PC-9 (cell line): ENCODE data around the gene SLC7A11. TPM values are rescaled to one million over a fixed set of nuclear protein-coding genes. Genes with fewer than 3 reads are reported as not detected.
A peak's percentile ranks its signal among the peaks of the same experiment; 100 is the strongest.

Source experiments
- Bru-seq: library from RNA; stranded (reverse); fragments of 400-500 nt; gene quantifications from one replicate; lab custom pipeline; 2021; lab: Mats Ljungman, UMichigan
- BruChase-seq, 2 experiments: library from RNA; stranded (reverse); fragments of 400-500 nt; gene quantifications; one replicate each; lab custom pipeline; 2021; lab: Mats Ljungman, UMichigan
- BruUV-seq: library from RNA; stranded (reverse); fragments of 400-500 nt; replicated peaks from 2 replicates; lab custom pipeline; 2021; lab: Mats Ljungman, UMichigan
- CTCF ChIA-PET: fragments of 300-600 bp; sonication (Branson Sonifier 250); formaldehyde crosslinking; loops from one replicate; lab custom pipeline; 2022; ENCODE audit warnings: antibody characterized with exemption; lab: Charles Lee
- POLR2A ChIA-PET: fragments of 300-600 bp; sonication (Branson Sonifier 250); formaldehyde crosslinking; loops from one replicate; lab custom pipeline; 2022; ENCODE audit warnings: antibody characterized with exemption; ENCODE audit not compliant: unreplicated experiment; lab: Charles Lee
- DNase-seq, 2 experiments: peaks; one replicate each; pipeline versions ENCODE4 v3.0.0 to v3.0.0-alpha.2; 2015 to 2022; ENCODE audit warnings: mixed read lengths in 1 of 2
- H2AFZ ChIP-seq: fragments of 200-600 bp; sonication (generic); 2 replicates; pipeline ENCODE4 v1.8.1; 2017; ENCODE audit warnings: antibody characterized with exemption
- H3F3A ChIP-seq: fragments of 200-600 bp; sonication (generic); 2 replicates; pipeline ENCODE4 v1.8.1; 2017; ENCODE audit warnings: antibody characterized with exemption, mild to moderate bottlenecking, low read depth; ENCODE audit not compliant: insufficient read depth
- H3K27ac ChIP-seq: fragments of 200-600 bp; sonication (generic); 2 replicates; pipeline ENCODE4 v1.6.1; 2016; ENCODE audit warnings: mixed run types
- H3K27me3 ChIP-seq: fragments of 200-600 bp; sonication (generic); 2 replicates; pipeline ENCODE4 v1.6.1; 2016; ENCODE audit warnings: low read depth, mixed run types; ENCODE audit not compliant: insufficient read depth
- H3K36me3 ChIP-seq: fragments of 200-600 bp; sonication (generic); 2 replicates; pipeline ENCODE4 v1.6.1; 2016; ENCODE audit warnings: low read depth, mixed run types
- H3K4me1 ChIP-seq: fragments of 200-600 bp; sonication (generic); replicated peaks from 2 replicates; pipeline ENCODE4 v1.6.1; 2016; ENCODE audit warnings: mixed run types; ENCODE audit not compliant: insufficient read depth
- H3K4me2 ChIP-seq: fragments of 200-600 bp; sonication (generic); 2 replicates; pipeline ENCODE4 v1.6.1; 2017; ENCODE audit warnings: mixed run types
- H3K4me3 ChIP-seq: fragments of 200-600 bp; sonication (generic); 2 replicates; pipeline ENCODE4 v1.6.1; 2016; ENCODE audit warnings: mixed run types
- H3K79me2 ChIP-seq: fragments of 200-600 bp; sonication (generic); 2 replicates; pipeline ENCODE4 v1.6.1; 2017; ENCODE audit warnings: low read depth, mixed run types
- H3K9me2 ChIP-seq: fragments of 200-600 bp; sonication (generic); 2 replicates; pipeline ENCODE4 v1.8.1; 2017; ENCODE audit warnings: mild to moderate bottlenecking; ENCODE audit not compliant: insufficient read depth
- H3K9me3 ChIP-seq: fragments of 200-600 bp; sonication (generic); 2 replicates; pipeline ENCODE4 v1.8.1; 2016; ENCODE audit warnings: low read depth; ENCODE audit not compliant: insufficient read depth
- H4K20me1 ChIP-seq: fragments of 200-600 bp; sonication (generic); 2 replicates; pipeline ENCODE4 v1.8.1; 2017; ENCODE audit not compliant: insufficient read depth
- CTCF ChIP-seq: fragments of 200-600 bp; sonication (generic); conservative IDR thresholded peaks from 2 replicates; pipeline ENCODE4 v1.6.1; 2017; ENCODE audit warnings: mixed run types, antibody characterized with exemption, mild to moderate bottlenecking, moderate library complexity
- EZH2 ChIP-seq: fragments of 200-600 bp; sonication (generic); IDR thresholded peaks from 2 replicates; pipeline ENCODE4 v1.8.0; 2017; ENCODE audit warnings: antibody characterized with exemption, low read depth
- intact Hi-C: fragments of 100-400 bp; cut with micrococcal nuclease; formaldehyde crosslinking; loops from one replicate; pipeline ENCODE4 v1.10.0; 2022; ENCODE audit not compliant: unreplicated experiment
- long read RNA-seq: library from polyadenylated mRNA; stranded (forward); transcript quantifications from one replicate; pipeline ENCODE4 v2.0.0, GENCODE V29; 2022
- total RNA-seq: library from RNA; stranded (reverse); gene quantifications from 2 replicates; pipeline ENCODE4 v1.2.3, GENCODE V29; 2021

The SLC7A11 gene
- total RNA-seq (110 and 187 TPM in 2 replicates), Bru-seq, nascent RNA (percentile 100 among the genes with signal in this experiment), BruChase-seq, experiment 1, labeled RNA remaining after a 2-hour chase (percentile 99 among the genes with signal in this experiment), BruChase-seq, experiment 2, labeled RNA remaining after a 6-hour chase (percentile 98 among the genes with signal in this experiment)
- long read RNA-seq, full-length matches to known transcripts = 45 of 188 reads
- long read RNA-seq, partial matches to known transcripts = 16 of 188 reads
- long read RNA-seq, other reads (novel, unspliced or antisense) = 127 of 188 reads

DNA sequence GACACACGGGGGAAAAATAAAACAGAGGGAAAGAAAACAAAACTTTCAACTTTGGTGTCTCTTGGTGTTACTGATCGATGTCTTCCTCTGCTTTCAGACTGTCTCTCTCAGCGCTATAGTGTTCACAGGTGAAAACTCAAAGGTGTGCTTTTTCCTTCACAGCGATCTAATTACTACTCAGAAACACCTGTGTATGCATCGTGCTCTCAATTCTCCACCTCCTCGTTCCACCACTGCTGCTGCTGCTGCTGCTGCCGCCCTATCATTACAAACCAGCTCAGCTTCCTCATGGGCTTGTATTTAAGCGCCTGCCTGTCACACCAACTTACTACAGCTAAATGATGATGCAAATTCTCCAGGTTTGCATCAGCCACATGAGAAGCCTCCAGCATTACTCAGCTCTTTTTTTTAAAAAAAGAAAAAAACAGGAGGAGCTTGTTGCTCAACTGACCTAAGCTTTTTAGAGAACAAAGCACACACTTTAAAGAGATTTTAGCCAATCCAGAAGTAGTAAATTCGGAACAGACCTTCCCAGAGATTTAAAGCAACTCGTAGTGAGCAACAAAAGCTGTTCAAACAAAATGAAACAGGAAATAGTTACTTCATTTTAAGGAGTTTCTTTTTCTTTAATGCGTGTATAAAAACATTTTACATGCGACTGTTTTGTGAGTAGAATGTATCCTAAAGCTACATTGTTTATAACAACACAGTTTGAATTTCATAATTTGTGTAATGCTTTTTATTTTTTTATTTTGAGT is at the start of gene SLC7A11:
TSS of gene SLC7A11 (minus strand) at position 274 of the 758 bp plus-strand sequence. CDS start 280 bp downstream, outside the sequence.
- H3K4me2 ChIP-seq = peak within 1 kb of the TSS; percentile 85
- peaks cover 22% of the 10 kb centered on the region for H3K36me3 ChIP-seq
- peak within 1 kb of the TSS; percentile 88 for H3K4me3 ChIP-seq
- DNase-seq = peak; percentile 86 to 96
- H3K79me2 ChIP-seq = peaks cover 51% of the 10 kb centered on the region
- H3K9me2 ChIP-seq = no peaks in the 10 kb centered on the region
- TF ChIP-seq CTCF (no peak), EZH2 (no peak)
- peaks cover 7% of the 10 kb centered on the region; the same call in 1 of the 2 replicates for H3K9me3 ChIP-seq
- intact Hi-C loops = loop anchor here (1.0 to 2.0 kb wide), 4 partner anchors 17 to 335 kb away; no protein-coding TSS in a partner anchor
- H3K27me3 ChIP-seq = no peaks in the 10 kb centered on the region
- H3F3A ChIP-seq = peaks cover 34% of the 10 kb centered on the region
- CTCF ChIA-PET = interaction anchor here (1.3 kb wide), 1 partner anchor 253 kb away, joined by 4 read pairs; no protein-coding TSS in a partner anchor
- H4K20me1 ChIP-seq = no peaks in the 10 kb centered on the region; the same call in 1 of the 2 replicates
- POLR2A ChIA-PET = interaction anchor here (0.6 to 1.1 kb wide), 12 partner anchors 9 to 935 kb away, joined by 3 to 7 read pairs (median 4); partner anchors contain the start of gene ELF2
- H3K27ac ChIP-seq = peak within 1 kb of the TSS; percentile 100
- peak within 1 kb of the TSS; percentile 69 for H2AFZ ChIP-seq
- peaks cover 25% of the 10 kb centered on the region for H3K4me1 ChIP-seq
- BruUV-seq = no TSS peak

DNA sequence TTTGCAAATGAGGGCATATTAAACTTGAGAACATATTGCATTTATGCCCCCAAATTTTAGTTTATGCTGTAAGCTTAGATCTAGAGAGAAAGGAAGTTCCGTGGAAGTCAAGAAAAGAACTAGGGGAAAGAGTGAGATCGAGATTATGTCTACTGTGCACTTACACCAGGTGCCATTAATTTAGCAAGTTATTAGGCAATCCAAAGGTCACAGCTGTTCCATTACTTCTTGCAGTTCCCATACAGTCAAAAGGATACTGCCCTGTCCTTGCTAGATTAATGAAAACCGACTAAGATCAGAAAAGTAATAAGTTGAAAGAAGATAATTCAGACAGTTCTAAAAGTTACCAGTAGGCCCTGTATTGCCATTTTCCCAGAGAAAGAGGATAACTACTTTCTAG is 49.3 kb upstream of the SLC7A11 start:
- intact Hi-C loops = no loop called here
- Histone ChIP-seq H3K9me2 (no peaks in the 10 kb centered on the region), H3F3A (no peaks in the 10 kb centered on the region), H3K9me3 (no peaks in the 10 kb centered on the region), H3K27ac (no peak overlapping the region), H3K4me1 (no peaks in the 10 kb centered on the region), H3K36me3 (no peaks in the 10 kb centered on the region), H3K79me2 (no peaks in the 10 kb centered on the region), H4K20me1 (no peaks in the 10 kb centered on the region), H2AFZ (no peak overlapping the region), H3K4me3 (no peak overlapping the region), H3K27me3 (no peaks in the 10 kb centered on the region), H3K4me2 (no peak overlapping the region)
- TF ChIP-seq CTCF (no peak), EZH2 (no peak)
- ChIA-PET CTCF (no interaction called here), POLR2A (no interaction called here)
- no peak for DNase-seq
- no TSS peak for BruUV-seq

DNA sequence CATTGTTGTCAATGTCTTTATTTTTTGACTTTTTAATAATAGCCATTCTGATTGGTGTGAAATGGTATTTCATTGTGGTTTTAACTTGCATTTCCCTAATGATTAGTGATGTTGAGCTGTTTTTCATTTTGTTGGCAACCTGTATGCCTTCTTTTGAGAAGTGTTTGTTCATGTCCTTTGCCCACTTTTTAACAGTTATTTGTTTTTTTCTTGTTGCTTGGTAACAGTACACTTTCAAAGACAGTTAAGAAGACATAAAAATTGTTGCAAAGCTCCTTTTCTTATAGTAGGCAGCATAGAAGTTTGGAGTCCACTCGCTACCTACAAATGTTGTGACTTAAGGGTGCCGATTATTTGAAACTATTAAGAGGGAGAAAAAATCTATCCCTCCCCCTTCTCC is 48.7 kb upstream of the SLC7A11 start:
- TF ChIP-seq CTCF = no peak
- CTCF ChIA-PET = no interaction called here
- no TSS peak for BruUV-seq

More for the DNA sequence above, 48.7 kb upstream of the SLC7A11 start:
- intact Hi-C loops = no loop called here
- Histone ChIP-seq H3K9me2 (no peaks in the 10 kb centered on the region), H2AFZ (no peak overlapping the region), H3K27ac (no peak overlapping the region), H3F3A (no peaks in the 10 kb centered on the region), H4K20me1 (no peaks in the 10 kb centered on the region), H3K79me2 (no peaks in the 10 kb centered on the region), H3K4me3 (no peak overlapping the region), H3K36me3 (no peaks in the 10 kb centered on the region), H3K4me1 (no peaks in the 10 kb centered on the region), H3K27me3 (no peaks in the 10 kb centered on the region), H3K4me2 (no peak overlapping the region), H3K9me3 (no peaks in the 10 kb centered on the region)
- no peak for DNase-seq
- POLR2A ChIA-PET = no interaction called here
